Measurements from ENCODE around the gene BRI3.

GRCh38 chr7:98241674-98242241, 39.7 kb upstream of the BRI3 start:
- TF ChIP-seq CTCF (IDR thresholded peaks at IDR 0.05) (no peak), POLR2A (IDR thresholded peaks at IDR 0.05) (no peak)
